ENCODE results near the gene ALG9. TPM values are rescaled to one million over a fixed set of nuclear protein-coding genes. Genes with fewer than 3 reads are reported as not detected.
A peak's percentile ranks its signal among the peaks of the same experiment; 100 is the strongest.

ALG9 gene
- total and polyA plus RNA-seq, 10 of the 15 experiments (the other 5 are each of a cell fraction or from before 2014, with no cell fraction given), result 10.8 to 41.6 (median 25.5) TPM

GRCh38 chr11:111870522-111870885, 877 bp downstream of the ALG9 start (continued):
- no peak for TF ChIP-seq BCLAF1 (IDR thresholded peaks at IDR 0.05)

GRCh38 chr11:111870113-111870512, 1.3 kb downstream of the ALG9 start:
- no peaks in the 10 kb centered on the region for H3K9me3 ChIP-seq (replicated peaks; ENCODE audit: control insufficient read depth, insufficient read depth, low read length)
- ATAC-seq (no peak), FAIRE-seq (no peak), DNase-seq (ENCODE audit: low read depth, low spot score) (no peak)
- peaks cover 0 to 10% of the 10 kb centered on the region in 2 experiments; a peak in 1 of 4 replicates for H3K36me3 ChIP-seq (ENCODE audit: control insufficient read depth in 2 of 2, insufficient read depth in 2 of 2, low read length in 1 of 2)
- H3K4me3 ChIP-seq, result peak overlapping the region; percentile 34; the same call in 1 of the 2 replicates
- 100% methylated on average over 1 of the region's 1 CpG for WGBS (ENCODE audit: insufficient coverage, insufficient replicate concordance, low lambda C conversion rate, missing lambda C conversion rate)
- H3K4me1 ChIP-seq (ENCODE audit: control insufficient read depth, insufficient read depth, low read length), result peaks cover 4% of the 10 kb centered on the region; the same call in 1 of the 2 replicates
- no TSS peak for BruUV-seq (replicated peaks)
- no peaks in the 10 kb centered on the region for H3K27me3 ChIP-seq (replicated peaks in 1 of 2; ENCODE audit: control insufficient read depth in 2 of 2, insufficient read depth in 2 of 2, low read length in 1 of 2)
- H2AFZ ChIP-seq (ENCODE audit: control insufficient read depth, low read depth, low read length), result no peak overlapping the region
- CTCF ChIA-PET, result interaction anchor here (0.6 to 3.2 kb wide), 10 partner anchors 8 to 196 kb away, joined by 3 to 21 read pairs (median 4); partner anchors contain the start of genes CFAP68 and FDXACB1
- no peak overlapping the region; the same call in 1 of the 2 replicates for H3K27ac ChIP-seq (ENCODE audit: control insufficient read depth, insufficient read depth)
- POLR2A ChIA-PET, result interaction anchor here (0.6 to 1.1 kb wide), 3 partner anchors 39 to 1185 kb away, joined by 4 to 7 read pairs (median 4); no protein-coding TSS in a partner anchor
- peaks cover 10% of the 10 kb centered on the region for H3K79me2 ChIP-seq (ENCODE audit: control insufficient read depth, insufficient read depth, low read length)
- intact Hi-C loops (cut with micrococcal nuclease; ENCODE audit: unreplicated experiment) (loop anchor here (10.0 kb wide), 1 partner anchor 355 kb away; the partner anchor contains the start of gene PTS), in situ Hi-C loops (cut with MboI) (no loop called here)
- H3K4me2 ChIP-seq (ENCODE audit: control insufficient read depth, insufficient read depth), result peak overlapping the region; percentile 91
- H4K20me1 ChIP-seq (ENCODE audit: control insufficient read depth, insufficient read depth), result no peaks in the 10 kb centered on the region
- SMC1A ChIA-PET (ENCODE audit: uncharacterized antibody, unreplicated experiment), result interaction anchor here (0.6 to 3.2 kb wide), 10 partner anchors 9 to 203 kb away, joined by 3 to 14 read pairs (median 4); no protein-coding TSS in a partner anchor
- H3K9ac ChIP-seq (ENCODE audit: control insufficient read depth, insufficient read depth, low read length), result peak overlapping the region; percentile 64; the same call in 1 of the 2 replicates
- RAD21 ChIA-PET (ENCODE audit: unreplicated experiment), result interaction anchor here (0.7 to 2.5 kb wide), 10 partner anchors 10 to 717 kb away, joined by 3 to 13 read pairs (median 4); partner anchors contain the start of gene CFAP68
- TF ChIP-seq RCOR1 (conservative IDR thresholded peaks at IDR 0.05; ENCODE audit: low read depth, low read length) (no peak), TAF1 (IDR thresholded peaks at IDR 0.05; ENCODE audit: borderline replicate concordance, low read depth, low read length) (no peak), BCL11A (IDR thresholded peaks at IDR 0.05; ENCODE audit: low read depth, low read length) (no peak), NKRF (conservative IDR thresholded peaks at IDR 0.05) (no peak), ELK1 (IDR thresholded peaks at IDR 0.05; ENCODE audit: low read depth, low read length) (no peak), ETV6 (conservative IDR thresholded peaks at IDR 0.05 in 1 of 2, IDR thresholded peaks at IDR 0.05 in 1 of 2; ENCODE audit: borderline replicate concordance in 1 of 2, low read depth in 1 of 2) (no peak), POU2F2 (IDR thresholded peaks at IDR 0.05; ENCODE audit: borderline replicate concordance, low read depth, low read length) (no peak), PRDM15 (CRISPR knock-in tag; IDR thresholded peaks at IDR 0.05) (no peak), ZNF274 (IDR thresholded peaks at IDR 0.05; ENCODE audit: insufficient read depth, insufficient read length) (no peak), SREBF2 (IDR thresholded peaks at IDR 0.05; ENCODE audit: low read length) (no peak)

Data from GM12878 (cell line).